Activated naive CD8-positive, alpha-beta T cell treated with anti-CD3 and anti-CD28 coated beads, Interleukin-2, amount 50 U/mL, for 24 hours (primary cell): ENCODE results near the gene ATP5PO.
A peak's percentile ranks its signal among the peaks of the same experiment; 100 is the strongest.

Experiments used
- ATAC-seq: fragments of 150-1000 bp; cut with Tn5 transposase; one replicate; pipeline ENCODE4 v1.10.0; 2021
- DNase-seq: peaks from one replicate; pipeline ENCODE4 v3.0.0; 2021
- H3K27ac Mint-ChIP-seq: one replicate; pipeline ENCODE4 v1.8.0; 2021; ENCODE audit warnings: mild to moderate bottlenecking, mixed read lengths
- H3K27me3 Mint-ChIP-seq: one replicate; pipeline ENCODE4 v1.8.0; 2021; ENCODE audit warnings: mixed read lengths
- H3K36me3 Mint-ChIP-seq: one replicate; pipeline ENCODE4 v1.8.0; 2021; ENCODE audit warnings: low read depth, mixed read lengths
- H3K4me1 Mint-ChIP-seq: one replicate; pipeline ENCODE4 v1.8.0; 2021; ENCODE audit warnings: mixed read lengths
- H3K4me3 Mint-ChIP-seq: one replicate; pipeline ENCODE4 v1.8.0; 2021; ENCODE audit warnings: mild to moderate bottlenecking, moderate library complexity, mixed read lengths
- H3K9me3 Mint-ChIP-seq: one replicate; pipeline ENCODE4 v1.8.0; 2021; ENCODE audit warnings: mixed read lengths

The ATP5PO gene

GRCh38 chr21:33860332-33860879 is 55.2 kb downstream of the ATP5PO start:
- no peaks in the 10 kb centered on the region for H3K36me3 Mint-ChIP-seq
- DNase-seq (no peak), ATAC-seq (no peak)
- no peaks in the 10 kb centered on the region for H3K9me3 Mint-ChIP-seq
- peaks cover 2% of the 10 kb centered on the region for H3K27me3 Mint-ChIP-seq
- H3K27ac Mint-ChIP-seq = no peak overlapping the region
- no peaks in the 10 kb centered on the region for H3K4me1 Mint-ChIP-seq
- H3K4me3 Mint-ChIP-seq = no peak overlapping the region

GRCh38 chr21:33859373-33860102 is 56.1 kb downstream of the ATP5PO start:
- Mint-ChIP-seq H3K9me3 (no peaks in the 10 kb centered on the region), H3K36me3 (no peaks in the 10 kb centered on the region), H3K4me3 (no peak overlapping the region), H3K27me3 (peaks cover 2% of the 10 kb centered on the region), H3K27ac (no peak overlapping the region), H3K4me1 (no peaks in the 10 kb centered on the region)
- no peak for ATAC-seq
- DNase-seq = no peak

- Mint-ChIP-seq H3K27ac (no peak overlapping the region), H3K4me1 (no peaks in the 10 kb centered on the region), H3K9me3 (no peaks in the 10 kb centered on the region), H3K36me3 (no peaks in the 10 kb centered on the region), H3K4me3 (no peak overlapping the region), H3K27me3 (peaks cover 2% of the 10 kb centered on the region)
- no peak for ATAC-seq
- DNase-seq = no peak
These were observed 56.8 kb downstream of the ATP5PO start for GRCh38 chr21:33858667-33859372.

- no peak for DNase-seq
- H3K4me3 Mint-ChIP-seq = no peak overlapping the region
- H3K9me3 Mint-ChIP-seq = no peaks in the 10 kb centered on the region
These were observed 57.5 kb downstream of the ATP5PO start for GRCh38 chr21:33857846-33858666.

GRCh38 chr21:33856893-33857527 is 58.6 kb downstream of the ATP5PO start:
- Mint-ChIP-seq H3K9me3 (no peaks in the 10 kb centered on the region), H3K4me1 (no peaks in the 10 kb centered on the region), H3K36me3 (no peaks in the 10 kb centered on the region), H3K27ac (no peak overlapping the region), H3K27me3 (peaks cover 2% of the 10 kb centered on the region), H3K4me3 (no peak overlapping the region)
- DNase-seq = no peak
- ATAC-seq = no peak

More at GRCh38 chr21:33857846-33858666, 57.5 kb downstream of the ATP5PO start:
- Mint-ChIP-seq H3K27ac (no peak overlapping the region), H3K4me1 (no peaks in the 10 kb centered on the region), H3K36me3 (no peaks in the 10 kb centered on the region), H3K27me3 (peaks cover 2% of the 10 kb centered on the region)
- no peak for ATAC-seq

GRCh38 chr21:33855190-33855589 is 60.4 kb downstream of the ATP5PO start:
- Mint-ChIP-seq H3K27me3 (no peaks in the 10 kb centered on the region), H3K4me1 (no peaks in the 10 kb centered on the region), H3K4me3 (no peak overlapping the region), H3K27ac (no peak overlapping the region), H3K36me3 (no peaks in the 10 kb centered on the region), H3K9me3 (no peaks in the 10 kb centered on the region)
- ATAC-seq (peak; percentile 21), DNase-seq (no peak)

- DNase-seq (no peak), ATAC-seq (no peak)
- no peaks in the 10 kb centered on the region for H3K27me3 Mint-ChIP-seq
- no peak overlapping the region for H3K4me3 Mint-ChIP-seq
- no peak overlapping the region for H3K27ac Mint-ChIP-seq
- no peaks in the 10 kb centered on the region for H3K4me1 Mint-ChIP-seq
- H3K36me3 Mint-ChIP-seq = no peaks in the 10 kb centered on the region
- H3K9me3 Mint-ChIP-seq = no peaks in the 10 kb centered on the region
These were observed 61.0 kb downstream of the ATP5PO start for GRCh38 chr21:33854604-33855003.
